Calu3 (cell line): ENCODE results near the gene ATG9B. TPM values are rescaled to one million over a fixed set of nuclear protein-coding genes. Genes with fewer than 3 reads are reported as not detected.

ENCODE experiments used
- BruUV-seq: library from RNA; stranded (reverse); fragments of 400-500 nt; replicated peaks from 2 replicates; lab custom pipeline; 2021; lab: Mats Ljungman, UMichigan
- CTCF ChIA-PET: fragments of 300-600 bp; sonication (Branson Sonifier 250); formaldehyde crosslinking; loops from one replicate; lab custom pipeline; 2022; ENCODE audit warnings: antibody characterized with exemption; lab: Charles Lee
- DNase-seq: peaks from one replicate; pipeline ENCODE4 v3.0.0; 2022
- H3K27ac Mint-ChIP-seq: one replicate; pipeline ENCODE4 v1.8.0; 2022; ENCODE audit warnings: mixed read lengths; ENCODE audit not compliant: unreplicated experiment
- H3K27me3 Mint-ChIP-seq: one replicate; pipeline ENCODE4 v1.8.0; 2022; ENCODE audit warnings: mixed read lengths; ENCODE audit not compliant: unreplicated experiment
- H3K36me3 Mint-ChIP-seq: one replicate; pipeline ENCODE4 v1.8.0; 2022; ENCODE audit warnings: mild to moderate bottlenecking, moderate library complexity, mixed read lengths; ENCODE audit not compliant: insufficient read depth, unreplicated experiment
- H3K4me1 Mint-ChIP-seq: one replicate; pipeline ENCODE4 v1.8.0; 2022; ENCODE audit warnings: mild to moderate bottlenecking, low read depth, mixed read lengths; ENCODE audit not compliant: unreplicated experiment
- H3K4me3 Mint-ChIP-seq: one replicate; pipeline ENCODE4 v1.8.0; 2022; ENCODE audit warnings: mild to moderate bottlenecking, low read depth, moderate library complexity, mixed read lengths; ENCODE audit not compliant: unreplicated experiment
- H3K9me3 Mint-ChIP-seq: one replicate; pipeline ENCODE4 v1.8.0; 2022; ENCODE audit warnings: low read depth, mixed read lengths; ENCODE audit not compliant: unreplicated experiment
- CTCF ChIP-seq: fragments of 200-600 bp; IDR thresholded peaks from one replicate; pipeline ENCODE4 v1.8.0; 2022; ENCODE audit warnings: antibody characterized with exemption; ENCODE audit not compliant: unreplicated experiment
- intact Hi-C: fragments of 100-400 bp; cut with micrococcal nuclease; formaldehyde crosslinking; loops from one replicate; pipeline ENCODE4 v1.10.0; 2022; ENCODE audit not compliant: unreplicated experiment
- total RNA-seq: library from RNA; stranded (reverse); gene quantifications from 2 replicates; pipeline ENCODE4 v1.2.3, GENCODE V29; 2022

Gene ATG9B
- total RNA-seq, 1 experiment from 2014 or later = 7.9 TPM

GRCh38 chr7:150978126-150978789 is 46.0 kb downstream of the ATG9B start, which contains the start of gene KCNH2:
Gene KCNH2, minus strand, starts transcription at chr7:150978321. Its CDS starts 408 bp downstream, at chr7:150977913.
- Mint-ChIP-seq H3K4me1 (peaks cover 8% of the 10 kb centered on the region), H3K4me3 (peak within 1 kb of the TSS; percentile 61), H3K36me3 (peaks cover 10% of the 10 kb centered on the region), H3K27me3 (peaks cover 76% of the 10 kb centered on the region), H3K9me3 (no peaks in the 10 kb centered on the region), H3K27ac (peak within 1 kb of the TSS; percentile 18)
- no peak for TF ChIP-seq CTCF
- CTCF ChIA-PET = interaction anchor here (0.6 kb wide), 2 partner anchors 107 to 547 kb away, joined by 3 read pairs; no protein-coding TSS in a partner anchor
- BruUV-seq = no TSS peak
- no peak for DNase-seq
- intact Hi-C loops = no loop called here

- Mint-ChIP-seq H3K27me3 (peaks cover 76% of the 10 kb centered on the region), H3K4me1 (peaks cover 8% of the 10 kb centered on the region), H3K27ac (no peak overlapping the region), H3K4me3 (peak overlapping the region; percentile 61), H3K9me3 (no peaks in the 10 kb centered on the region), H3K36me3 (peaks cover 10% of the 10 kb centered on the region)
- BruUV-seq = no TSS peak
- no peak for DNase-seq
- CTCF ChIA-PET = no interaction called here
- intact Hi-C loops = no loop called here
- TF ChIP-seq CTCF = no peak
Measured at GRCh38 chr7:150977382-150978125, 46.7 kb downstream of the ATG9B start.

GRCh38 chr7:150976529-150977381 is 47.5 kb downstream of the ATG9B start:
- Mint-ChIP-seq H3K9me3 (no peaks in the 10 kb centered on the region), H3K4me3 (peak overlapping the region; percentile 61), H3K27me3 (peaks cover 76% of the 10 kb centered on the region), H3K4me1 (peaks cover 8% of the 10 kb centered on the region), H3K36me3 (peaks cover 10% of the 10 kb centered on the region), H3K27ac (no peak overlapping the region)
- intact Hi-C loops = no loop called here
- BruUV-seq = no TSS peak
- DNase-seq = no peak
- TF ChIP-seq CTCF = no peak
- CTCF ChIA-PET = interaction anchor here (0.6 kb wide), 1 partner anchor 10 kb away, joined by 4 read pairs; no protein-coding TSS in a partner anchor
